Measurements from ENCODE around the gene TUBA3E. TPM values are rescaled to one million over a fixed set of nuclear protein-coding genes. Genes with fewer than 3 reads are reported as not detected.

Gene TUBA3E
- total and polyA plus RNA-seq, 2 of the 13 experiments (the other 11 are each of a cell fraction or from before 2014, with no cell fraction given) = not detected

DNA sequence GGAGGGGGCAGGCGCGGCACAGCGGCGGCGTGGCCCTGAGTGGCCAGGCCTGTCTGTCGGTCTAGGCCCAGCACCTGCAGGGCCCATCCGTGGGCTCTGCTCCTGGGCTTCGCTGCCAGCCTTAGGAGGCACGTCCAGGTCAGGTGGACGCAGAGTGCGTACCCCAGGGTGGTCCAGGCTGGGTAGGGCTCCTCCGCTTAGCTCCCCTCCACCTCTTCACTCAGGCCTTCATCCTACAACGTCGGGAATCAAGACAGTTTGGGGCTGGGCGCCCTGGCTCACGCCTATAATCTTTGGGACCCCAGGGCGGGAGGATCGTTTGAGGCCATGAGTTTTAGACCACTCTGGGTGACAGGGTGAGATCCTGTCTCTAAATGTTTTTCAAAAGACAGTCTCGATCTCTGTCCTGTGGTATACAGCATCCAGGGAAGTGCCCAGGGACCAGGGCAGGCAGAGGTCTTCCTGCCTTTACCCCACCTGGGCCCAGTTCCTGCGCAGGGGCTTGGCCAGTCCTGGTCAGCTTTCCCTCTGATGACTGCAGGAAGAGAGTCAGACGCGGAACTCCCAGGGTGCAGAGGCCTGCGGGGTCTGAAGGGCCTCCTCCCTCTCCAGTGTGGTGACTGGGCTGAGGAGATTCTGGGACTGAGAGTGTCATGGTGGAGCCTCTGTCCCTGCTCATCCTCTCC, 15.3 kb downstream of the TUBA3E start (continued):
- 0 out of 2 replicates have a peak, but pooled peaks have one; percentile 21 for TF ChIP-seq HIVEP1 (CRISPR knock-in tag; IDR thresholded peaks at IDR 0.05)
- TF ChIP-seq TAF1 (CRISPR knock-in tag; IDR thresholded peaks at IDR 0.05) = peak; percentile 32; the same call in 1 of the 2 replicates
- 0 out of 2 replicates have a peak, but pooled peaks have one; percentile 10 for TF ChIP-seq NFE2L1 (CRISPR knock-in tag; IDR thresholded peaks at IDR 0.05; ENCODE audit: borderline replicate concordance)
- 0 out of 2 replicates have a peak, but pooled peaks have one; percentile 13 for TF ChIP-seq KLF6 (CRISPR knock-in tag; IDR thresholded peaks at IDR 0.05)
- TF ChIP-seq, protein P1, sequence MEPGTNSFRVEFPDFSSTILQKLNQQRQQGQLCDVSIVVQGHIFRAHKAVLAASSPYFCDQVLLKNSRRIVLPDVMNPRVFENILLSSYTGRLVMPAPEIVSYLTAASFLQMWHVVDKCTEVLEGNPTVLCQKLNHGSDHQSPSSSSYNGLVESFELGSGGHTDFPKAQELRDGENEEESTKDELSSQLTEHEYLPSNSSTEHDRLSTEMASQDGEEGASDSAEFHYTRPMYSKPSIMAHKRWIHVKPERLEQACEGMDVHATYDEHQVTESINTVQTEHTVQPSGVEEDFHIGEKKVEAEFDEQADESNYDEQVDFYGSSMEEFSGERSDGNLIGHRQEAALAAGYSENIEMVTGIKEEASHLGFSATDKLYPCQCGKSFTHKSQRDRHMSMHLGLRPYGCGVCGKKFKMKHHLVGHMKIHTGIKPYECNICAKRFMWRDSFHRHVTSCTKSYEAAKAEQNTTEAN (CRISPR knock-in tag; conservative IDR thresholded peaks at IDR 0.05) = 0 out of 2 replicates have a peak, but pooled peaks have one; percentile 9
- TF ChIP-seq EEA1 (CRISPR knock-in tag; IDR thresholded peaks at IDR 0.05; ENCODE audit: borderline replicate concordance) = 0 out of 2 replicates have a peak, but pooled peaks have one; percentile 21
- peak; percentile 36; the same call in 1 of the 2 replicates for TF ChIP-seq JUND (CRISPR knock-in tag; IDR thresholded peaks at IDR 0.05)
- TF ChIP-seq, protein P2, sequence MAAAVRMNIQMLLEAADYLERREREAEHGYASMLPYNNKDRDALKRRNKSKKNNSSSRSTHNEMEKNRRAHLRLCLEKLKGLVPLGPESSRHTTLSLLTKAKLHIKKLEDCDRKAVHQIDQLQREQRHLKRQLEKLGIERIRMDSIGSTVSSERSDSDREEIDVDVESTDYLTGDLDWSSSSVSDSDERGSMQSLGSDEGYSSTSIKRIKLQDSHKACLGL (CRISPR knock-in tag; IDR thresholded peaks at IDR 0.05) = peak; percentile 48
- 0 out of 2 replicates have a peak, but pooled peaks have one; percentile 38 for TF ChIP-seq EED (CRISPR knock-in tag; IDR thresholded peaks at IDR 0.05)
- TF ChIP-seq, protein P3, sequence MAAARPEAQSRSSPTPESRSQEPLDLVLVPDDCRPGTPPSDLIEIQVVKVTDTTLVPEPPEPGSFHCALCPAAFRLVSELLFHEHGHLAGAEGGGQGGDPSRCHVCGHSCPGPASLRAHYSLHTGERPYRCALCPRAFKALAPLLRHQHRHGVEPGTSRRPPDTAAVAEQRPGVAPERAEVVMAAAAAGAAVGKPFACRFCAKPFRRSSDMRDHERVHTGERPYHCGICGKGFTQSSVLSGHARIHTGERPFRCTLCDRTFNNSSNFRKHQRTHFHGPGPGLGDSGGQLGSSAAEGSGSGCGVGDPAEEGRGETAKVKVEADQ (CRISPR knock-in tag; IDR thresholded peaks at IDR 0.05; ENCODE audit: borderline replicate concordance) = 0 out of 2 replicates have a peak, but pooled peaks have one; percentile 30
- peak; percentile 21; the same call in 1 of the 2 replicates for TF ChIP-seq GABPB1 (CRISPR knock-in tag; IDR thresholded peaks at IDR 0.05)
- peak; percentile 65; the same call in 1 of the 2 replicates for TF ChIP-seq ZIK1 (CRISPR knock-in tag; IDR thresholded peaks at IDR 0.05; ENCODE audit: borderline replicate concordance, low read depth)
- TF ChIP-seq SPEN (CRISPR knock-in tag; IDR thresholded peaks at IDR 0.05; ENCODE audit: low read depth) = peak; percentile 30; the same call in 1 of the 2 replicates
- 0 out of 2 replicates have a peak, but pooled peaks have one; percentile 20 for TF ChIP-seq ZNF501 (CRISPR knock-in tag; IDR thresholded peaks at IDR 0.05)
- TF ChIP-seq ZNF232 (CRISPR knock-in tag; IDR thresholded peaks at IDR 0.05; ENCODE audit: borderline replicate concordance) = 0 out of 2 replicates have a peak, but pooled peaks have one; percentile 52
- TF ChIP-seq, protein P4, sequence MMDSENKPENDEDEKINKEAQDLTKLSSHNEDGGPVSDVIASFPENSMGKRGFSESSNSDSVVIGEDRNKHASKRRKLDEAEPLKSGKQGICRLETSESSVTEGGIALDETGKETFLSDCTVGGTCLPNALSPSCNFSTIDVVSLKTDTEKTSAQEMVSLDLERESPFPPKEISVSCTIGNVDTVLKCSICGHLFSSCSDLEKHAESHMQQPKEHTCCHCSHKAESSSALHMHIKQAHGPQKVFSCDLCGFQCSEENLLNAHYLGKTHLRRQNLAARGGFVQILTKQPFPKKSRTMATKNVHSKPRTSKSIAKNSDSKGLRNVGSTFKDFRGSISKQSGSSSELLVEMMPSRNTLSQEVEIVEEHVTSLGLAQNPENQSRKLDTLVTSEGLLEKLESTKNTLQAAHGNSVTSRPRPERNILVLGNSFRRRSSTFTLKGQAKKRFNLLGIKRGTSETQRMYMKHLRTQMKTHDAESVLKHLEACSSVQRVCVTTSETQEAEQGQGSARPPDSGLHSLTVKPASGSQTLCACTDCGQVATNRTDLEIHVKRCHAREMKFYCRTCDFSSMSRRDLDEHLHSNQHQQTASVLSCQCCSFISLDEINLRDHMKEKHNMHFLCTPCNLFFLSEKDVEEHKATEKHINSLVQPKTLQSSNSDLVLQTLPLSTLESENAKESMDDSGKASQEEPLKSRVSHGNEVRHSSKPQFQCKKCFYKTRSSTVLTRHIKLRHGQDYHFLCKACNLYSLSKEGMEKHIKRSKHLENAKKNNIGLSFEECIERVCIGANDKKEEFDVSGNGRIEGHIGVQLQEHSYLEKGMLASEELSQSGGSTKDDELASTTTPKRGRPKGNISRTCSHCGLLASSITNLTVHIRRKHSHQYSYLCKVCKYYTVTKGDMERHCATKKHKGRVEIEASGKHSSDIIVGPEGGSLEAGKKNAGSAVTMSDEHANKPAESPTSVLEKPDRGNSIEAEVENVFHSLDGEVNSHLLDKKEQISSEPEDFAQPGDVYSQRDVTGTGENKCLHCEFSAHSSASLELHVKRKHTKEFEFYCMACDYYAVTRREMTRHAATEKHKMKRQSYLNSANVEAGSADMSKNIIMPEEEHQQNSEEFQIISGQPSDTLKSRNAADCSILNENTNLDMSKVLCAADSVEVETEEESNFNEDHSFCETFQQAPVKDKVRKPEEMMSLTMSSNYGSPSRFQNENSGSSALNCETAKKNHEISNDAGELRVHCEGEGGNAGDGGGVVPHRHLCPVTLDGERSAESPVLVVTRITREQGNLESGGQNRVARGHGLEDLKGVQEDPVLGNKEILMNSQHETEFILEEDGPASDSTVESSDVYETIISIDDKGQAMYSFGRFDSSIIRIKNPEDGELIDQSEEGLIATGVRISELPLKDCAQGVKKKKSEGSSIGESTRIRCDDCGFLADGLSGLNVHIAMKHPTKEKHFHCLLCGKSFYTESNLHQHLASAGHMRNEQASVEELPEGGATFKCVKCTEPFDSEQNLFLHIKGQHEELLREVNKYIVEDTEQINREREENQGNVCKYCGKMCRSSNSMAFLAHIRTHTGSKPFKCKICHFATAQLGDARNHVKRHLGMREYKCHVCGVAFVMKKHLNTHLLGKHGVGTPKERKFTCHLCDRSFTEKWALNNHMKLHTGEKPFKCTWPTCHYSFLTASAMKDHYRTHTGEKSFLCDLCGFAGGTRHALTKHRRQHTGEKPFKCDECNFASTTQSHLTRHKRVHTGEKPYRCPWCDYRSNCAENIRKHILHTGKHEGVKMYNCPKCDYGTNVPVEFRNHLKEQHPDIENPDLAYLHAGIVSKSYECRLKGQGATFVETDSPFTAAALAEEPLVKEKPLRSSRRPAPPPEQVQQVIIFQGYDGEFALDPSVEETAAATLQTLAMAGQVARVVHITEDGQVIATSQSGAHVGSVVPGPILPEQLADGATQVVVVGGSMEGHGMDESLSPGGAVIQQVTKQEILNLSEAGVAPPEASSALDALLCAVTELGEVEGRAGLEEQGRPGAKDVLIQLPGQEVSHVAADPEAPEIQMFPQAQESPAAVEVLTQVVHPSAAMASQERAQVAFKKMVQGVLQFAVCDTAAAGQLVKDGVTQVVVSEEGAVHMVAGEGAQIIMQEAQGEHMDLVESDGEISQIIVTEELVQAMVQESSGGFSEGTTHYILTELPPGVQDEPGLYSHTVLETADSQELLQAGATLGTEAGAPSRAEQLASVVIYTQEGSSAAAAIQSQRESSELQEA (CRISPR knock-in tag; IDR thresholded peaks at IDR 0.05; ENCODE audit: not compliant biosample characterization) = peak; percentile 23
- peak; percentile 25 for TF ChIP-seq AGO2 (optimal IDR thresholded peaks at IDR 0.05; ENCODE audit: low read depth, low read length)
- 0 out of 2 replicates have a peak, but pooled peaks have one; percentile 6 for TF ChIP-seq MIER2 (CRISPR knock-in tag; IDR thresholded peaks at IDR 0.05)

Data from HepG2 (cell line).